SHP77 (cell line): ENCODE measurements around the gene TEX26.
"Not testable (repeated sequence)": the region's sequence is repeated elsewhere in the genome, so short reads cannot be mapped to it uniquely, and the experiment has no call there.

Experiments
- DNase-seq, 2 experiments: peaks; one replicate each; lab custom pipeline; 2025; lab: John Stamatoyannopoulos, UW

Gene TEX26

DNA sequence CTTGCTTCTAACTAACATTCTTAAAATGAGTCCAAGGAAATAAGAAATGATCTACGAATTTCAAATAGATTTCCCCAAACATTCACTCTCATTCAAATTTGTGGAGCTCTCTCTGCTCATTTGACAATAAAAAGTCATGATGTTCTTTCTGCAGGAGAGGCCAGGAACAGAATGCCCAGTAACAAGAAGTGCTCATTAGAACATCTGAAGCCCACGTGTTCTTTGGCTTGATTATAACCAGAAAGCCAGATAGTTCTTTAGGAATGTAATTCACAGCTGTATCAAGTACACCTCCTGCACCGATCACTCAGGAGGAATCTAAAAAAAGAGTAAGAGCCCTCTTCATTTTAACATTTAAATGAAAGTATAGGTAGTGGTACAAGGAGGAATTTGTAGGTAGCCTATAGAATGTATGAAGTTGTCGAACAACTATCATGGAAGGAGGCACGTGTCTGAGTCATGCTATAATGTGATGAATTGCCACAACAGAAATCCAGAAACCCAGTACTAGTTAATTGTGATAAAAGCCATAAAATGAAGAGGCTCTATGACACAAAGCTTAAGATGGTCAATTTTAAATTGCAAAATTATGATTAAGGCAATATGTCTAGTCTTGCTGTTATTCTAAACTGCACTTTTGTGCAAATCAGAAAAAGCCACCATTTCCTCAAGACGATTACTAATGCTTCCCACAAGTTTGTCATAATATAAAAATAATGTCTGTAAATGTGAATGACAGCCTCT lies 13.6 kb upstream of the TEX26 start:
- no peak for DNase-seq

DNA sequence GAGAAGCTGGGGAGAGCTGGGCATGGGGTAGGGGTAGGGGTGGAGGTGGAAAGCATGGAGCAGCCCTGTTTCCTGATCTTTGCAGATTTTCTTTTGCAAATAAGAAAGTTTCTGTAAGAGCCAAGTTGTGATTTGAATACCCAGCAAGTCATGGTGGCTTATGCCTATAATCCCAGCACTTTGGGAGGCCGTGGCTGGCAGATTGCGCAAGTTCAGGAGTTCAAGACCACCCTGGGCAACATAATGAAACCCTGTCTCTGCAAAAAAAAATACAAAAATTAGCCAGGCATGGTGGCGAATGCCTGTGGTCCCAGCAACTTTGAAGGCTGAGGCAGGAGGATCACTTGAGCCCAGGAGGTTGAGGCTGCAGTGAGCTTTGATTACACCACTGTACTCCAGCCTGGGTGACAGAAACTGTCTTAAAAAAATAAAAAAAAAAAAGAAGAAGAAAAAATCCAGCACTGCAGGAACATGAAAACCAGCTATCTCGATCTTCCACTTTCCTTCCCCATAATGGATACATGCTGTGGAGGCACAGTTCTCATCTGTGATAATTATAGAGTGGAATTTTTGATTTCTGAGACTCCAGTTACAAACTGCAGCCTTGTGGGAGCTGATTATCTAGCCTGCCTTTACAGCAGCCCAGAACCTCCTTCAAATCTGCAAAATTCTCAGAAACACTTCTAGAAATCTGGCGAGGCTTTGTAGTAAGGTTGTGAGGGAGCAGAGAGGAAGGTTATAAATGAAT lies 12.1 kb upstream of the TEX26 start:
- no peak for DNase-seq

DNA sequence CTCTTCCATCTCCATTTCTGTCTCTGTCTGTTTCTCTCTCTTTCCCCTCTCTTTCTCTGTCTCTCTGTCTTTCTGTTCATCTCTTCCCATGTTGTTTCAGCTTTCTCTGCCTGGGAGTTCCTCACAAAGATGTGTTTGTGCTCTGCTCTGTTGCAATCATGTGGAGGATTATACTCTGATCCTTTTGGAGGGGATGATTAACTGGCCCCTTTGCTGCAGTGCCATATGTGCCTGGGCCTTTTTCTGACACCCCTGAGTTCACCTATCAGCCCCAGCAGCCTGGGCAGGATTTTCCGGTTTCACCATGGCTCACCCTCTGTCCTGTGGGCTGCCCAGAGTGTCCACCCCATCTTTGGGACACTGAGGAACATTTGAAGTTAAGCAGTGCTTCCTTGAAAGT lies 9.0 kb upstream of the TEX26 start:
- no peak for DNase-seq

DNA sequence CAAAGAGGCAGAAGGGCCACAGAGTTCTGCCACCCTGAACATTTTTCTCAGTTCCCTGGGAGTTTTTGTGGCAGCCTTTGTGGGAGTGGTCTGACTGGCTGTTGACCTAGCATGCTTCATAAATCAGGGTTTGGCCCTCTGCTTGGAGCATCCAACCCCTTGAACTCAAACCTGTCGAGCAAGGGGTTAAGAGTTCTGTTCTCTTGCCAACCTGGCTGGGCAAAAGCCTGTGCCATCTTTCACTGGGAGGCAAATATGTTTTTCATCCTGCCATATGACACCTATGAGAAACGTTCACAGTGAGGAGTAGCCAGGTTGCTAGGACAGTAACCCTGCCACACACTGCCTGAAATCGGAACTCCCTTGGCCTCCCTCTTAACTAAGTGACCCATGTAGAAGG lies 7.7 kb upstream of the TEX26 start:
- no peak for DNase-seq

DNA sequence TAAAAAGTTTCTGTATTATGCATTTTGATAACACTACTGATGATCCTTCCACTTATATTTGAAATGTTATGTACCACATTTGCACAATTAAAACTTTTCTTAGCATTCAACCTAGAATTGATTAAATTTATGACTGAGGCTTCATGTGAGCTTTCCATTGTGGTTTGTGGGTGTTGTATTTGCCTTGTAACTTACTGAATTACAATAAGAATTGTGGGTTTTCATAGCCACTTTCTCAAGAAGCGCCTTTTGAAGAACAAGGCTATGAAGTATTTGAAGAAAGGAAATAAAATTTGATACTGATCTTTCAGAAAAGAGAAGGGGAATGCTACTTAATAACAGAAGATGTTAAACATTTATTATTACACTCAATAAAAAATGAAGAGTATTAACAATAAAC lies 7.0 kb upstream of the TEX26 start:
- no peak for DNase-seq

DNA sequence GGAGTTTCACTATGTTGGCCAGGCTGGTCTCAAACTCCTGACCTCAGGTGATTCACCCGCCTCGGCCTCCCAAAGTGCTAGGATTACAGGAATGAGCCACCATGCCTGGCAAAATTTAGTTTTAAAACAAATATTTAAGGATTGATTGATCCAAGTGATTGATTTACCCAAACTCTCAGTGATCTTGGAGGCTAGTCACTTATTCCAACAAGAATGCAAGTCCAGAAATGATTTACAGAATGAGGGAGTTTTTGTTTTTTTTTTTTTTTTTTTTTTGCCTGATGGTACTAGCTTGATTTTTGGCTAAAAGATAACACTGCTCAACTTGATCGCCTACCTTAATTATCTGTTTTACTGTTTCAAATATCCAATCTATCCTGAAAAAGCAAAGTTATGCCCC lies 5.7 kb upstream of the TEX26 start:
- no peak for DNase-seq

DNA sequence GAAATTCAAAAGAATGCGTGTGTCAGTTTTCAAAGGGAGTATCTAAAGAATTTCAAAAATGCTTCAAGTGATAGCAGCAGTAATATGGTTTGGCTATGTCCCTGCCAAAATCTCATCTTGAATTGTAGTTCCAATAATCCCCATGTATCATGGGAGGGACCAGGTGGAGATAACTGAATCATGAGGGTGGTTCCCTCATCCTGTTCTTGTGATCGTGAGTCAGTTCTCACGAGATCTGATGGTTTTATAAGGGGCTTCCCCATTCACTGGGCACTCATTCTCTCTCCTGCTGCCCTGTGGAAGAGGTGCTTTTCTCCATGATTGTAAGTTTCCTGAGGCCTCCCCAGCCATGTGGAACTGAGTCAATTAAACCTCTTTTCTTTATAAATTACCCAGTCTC lies 5.3 kb upstream of the TEX26 start:
- DNase-seq = not testable (repeated sequence)

DNA sequence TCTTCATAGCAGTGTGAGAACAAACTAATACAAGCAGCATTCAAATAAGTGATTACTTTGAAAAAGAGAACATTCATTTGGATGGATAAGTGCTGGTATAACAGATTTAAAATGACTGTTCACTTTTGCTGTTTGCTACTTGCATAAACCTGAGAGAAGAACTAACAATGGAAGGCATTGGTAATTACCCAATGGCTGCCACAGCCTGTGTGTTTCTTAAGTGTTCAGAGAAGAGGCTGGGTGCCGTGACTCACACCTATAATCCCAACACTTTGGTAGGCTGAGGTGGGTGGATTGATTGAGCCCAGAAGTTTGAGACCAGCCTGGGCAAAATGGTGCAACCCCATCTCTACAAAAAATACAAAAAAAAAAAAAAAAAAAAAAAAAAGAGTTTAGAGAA lies 4.9 kb upstream of the TEX26 start:
- DNase-seq = no peak

DNA sequence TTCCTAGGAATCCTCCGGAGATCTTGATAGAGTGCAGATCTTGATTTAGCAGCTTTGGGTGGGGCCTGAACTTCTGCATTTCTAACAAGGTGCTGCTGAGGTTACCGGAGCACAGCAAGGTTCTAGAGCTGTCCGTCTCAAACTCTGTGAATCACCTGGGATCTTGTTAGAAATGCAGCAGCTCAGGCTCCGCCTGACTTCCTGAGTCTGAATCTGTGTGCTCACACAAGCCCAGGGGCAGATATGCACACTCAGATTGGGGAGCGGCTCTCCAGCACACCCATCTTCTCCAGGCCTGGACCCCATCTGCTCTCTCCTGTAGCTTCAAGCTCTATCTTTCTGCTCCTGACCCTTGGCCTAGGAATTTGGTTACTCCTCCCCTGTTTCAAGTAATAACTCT lies 3.5 kb upstream of the TEX26 start:
- DNase-seq = no peak

DNA sequence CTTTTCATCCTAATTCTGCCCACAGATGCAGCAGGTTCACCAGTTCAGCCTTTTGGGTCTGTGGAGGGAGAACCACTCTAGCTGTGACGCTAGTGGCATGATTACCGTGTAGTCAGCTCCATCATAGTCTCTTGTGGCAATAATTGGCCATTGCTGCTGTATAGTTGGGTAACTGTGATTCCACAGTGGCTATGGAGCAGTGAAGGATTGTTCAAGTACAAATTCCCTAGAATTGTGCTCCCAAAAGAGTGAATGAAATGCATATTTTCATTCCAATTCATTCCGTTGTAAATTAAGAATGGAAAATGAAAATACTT lies 856 bp downstream of the TEX26 start:
- no peak for DNase-seq

DNA sequence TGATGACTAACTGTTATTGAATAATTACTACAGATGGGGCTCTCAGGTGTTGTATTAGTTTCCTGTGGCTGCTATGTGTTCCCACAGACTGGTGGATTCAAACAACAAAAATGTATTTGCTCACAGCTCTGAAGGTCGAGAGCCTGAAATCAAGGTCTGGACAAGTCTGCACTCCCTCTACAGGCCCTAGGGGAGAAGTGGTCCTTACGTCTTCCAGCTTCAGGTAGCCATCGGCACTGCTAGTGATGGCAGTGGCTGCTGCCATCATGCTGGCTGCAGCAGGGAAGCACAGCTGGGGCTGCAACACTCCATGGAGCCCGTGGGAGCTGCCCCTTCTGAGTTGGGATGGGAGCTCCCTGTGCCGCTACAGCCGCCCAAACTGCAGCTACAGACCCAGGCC lies 1.9 kb downstream of the TEX26 start:
- no peak for DNase-seq

DNA sequence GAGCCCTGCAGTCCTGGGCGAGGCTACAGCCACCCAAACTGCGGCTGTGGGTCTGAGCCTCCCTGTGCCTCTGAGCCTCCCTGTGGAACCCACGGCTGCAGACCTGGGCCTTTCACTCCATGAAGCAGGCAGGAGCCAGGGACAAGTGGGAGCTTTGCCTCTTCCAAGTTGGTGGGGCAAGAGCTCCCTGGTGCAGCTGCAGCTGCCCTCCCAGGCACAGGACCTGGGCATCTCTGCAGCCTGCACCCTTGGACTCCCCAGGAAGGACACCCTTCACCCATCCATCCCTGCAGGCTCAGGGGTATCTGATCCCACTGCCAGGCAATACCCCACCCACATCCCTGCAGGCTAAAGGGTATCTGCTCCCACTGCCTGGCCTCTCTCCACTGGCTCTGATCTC lies 2.3 kb downstream of the TEX26 start:
- no peak for DNase-seq

DNA sequence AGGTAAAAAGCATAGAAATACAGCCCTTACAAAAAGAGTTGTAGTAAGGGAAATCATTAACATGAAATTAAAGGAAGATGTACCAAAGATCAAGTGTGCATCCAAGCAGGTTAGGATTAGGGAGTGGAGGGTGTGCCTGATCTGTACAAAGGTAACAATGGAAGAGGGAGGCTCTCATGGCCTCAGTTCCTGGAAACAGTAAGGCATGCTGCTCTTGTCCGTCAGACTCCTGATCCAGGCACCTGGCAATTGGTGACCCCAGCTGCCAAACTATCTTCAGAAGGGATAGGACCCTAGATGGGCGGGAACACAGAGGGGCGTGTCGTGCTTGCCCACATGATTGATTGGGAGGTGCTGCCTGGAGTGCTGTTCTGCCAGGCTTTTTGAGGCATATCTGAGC lies 4.5 kb downstream of the TEX26 start:
- DNase-seq = no peak

DNA sequence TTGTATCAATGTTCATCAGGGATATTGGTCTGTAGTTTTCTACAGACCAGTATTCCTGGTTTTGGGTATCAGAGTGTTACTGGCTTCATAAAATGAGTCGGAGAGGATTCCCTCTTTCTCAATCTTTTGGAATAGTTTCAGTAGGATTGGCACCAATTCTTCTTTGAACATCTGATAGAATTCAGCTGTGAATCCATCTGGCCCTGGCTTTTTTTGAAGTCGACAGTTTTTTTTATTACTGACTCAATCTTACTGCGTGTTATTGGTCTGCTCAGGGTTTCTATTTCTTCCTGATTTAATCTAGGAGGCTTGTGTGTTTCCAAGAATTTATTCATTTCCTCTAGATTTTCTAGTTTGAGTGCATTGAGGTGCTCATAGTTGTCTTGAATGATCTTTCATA lies 11.4 kb downstream of the TEX26 start:
- no peak for DNase-seq

DNA sequence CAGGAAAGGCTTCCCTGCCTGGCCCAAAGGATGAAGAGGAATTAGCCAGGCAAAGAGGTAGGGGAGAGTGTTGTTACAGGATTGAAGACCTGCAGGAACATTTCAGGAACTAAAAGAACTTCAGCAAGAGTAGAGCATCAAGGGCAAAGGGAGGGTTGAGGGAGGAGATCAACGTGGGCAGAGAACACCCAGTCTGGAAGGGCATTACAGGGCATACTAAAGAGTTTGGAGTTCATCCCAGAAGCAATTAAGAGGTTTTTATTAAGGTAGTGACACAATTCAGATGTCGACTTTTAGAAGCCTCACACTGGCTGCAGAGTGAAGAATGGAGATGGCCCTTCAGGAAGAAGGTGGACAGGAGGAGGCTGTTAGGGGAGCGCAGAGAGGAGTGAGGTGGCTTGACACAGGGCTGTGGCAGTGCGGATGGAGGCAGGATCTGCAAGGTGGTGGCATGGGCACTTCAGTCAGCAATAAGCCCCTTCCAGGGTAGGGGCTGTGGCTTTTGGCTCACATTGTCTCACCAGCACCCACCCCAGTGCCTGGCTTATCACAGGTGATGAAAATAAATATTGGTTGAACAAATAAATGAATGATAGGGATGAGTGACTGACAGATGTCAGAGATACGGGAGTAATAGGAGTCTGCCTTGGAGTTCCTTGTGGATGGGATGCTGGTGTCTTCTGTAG lies 24.9 kb downstream of the TEX26 start:
- DNase-seq = no peak

DNA sequence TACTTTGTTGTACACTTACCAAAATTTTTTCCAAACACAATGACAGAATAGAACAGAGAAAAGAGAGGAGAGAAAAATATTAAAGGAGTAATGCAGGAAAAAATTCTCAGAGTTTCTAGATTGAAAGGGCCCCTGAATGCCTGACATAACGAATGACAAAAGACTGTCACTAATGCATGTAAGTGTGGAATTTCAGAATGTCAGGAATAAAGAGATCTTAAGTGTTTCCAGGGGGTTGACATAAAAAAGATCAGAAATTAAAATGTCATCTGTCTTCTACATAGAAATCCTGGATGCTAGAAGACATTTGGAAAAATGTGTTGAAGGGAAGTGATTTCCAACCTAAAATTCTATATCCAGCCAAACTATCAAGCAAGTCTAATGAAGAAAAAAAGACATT lies 27.2 kb downstream of the TEX26 start:
- DNase-seq = no peak

DNA sequence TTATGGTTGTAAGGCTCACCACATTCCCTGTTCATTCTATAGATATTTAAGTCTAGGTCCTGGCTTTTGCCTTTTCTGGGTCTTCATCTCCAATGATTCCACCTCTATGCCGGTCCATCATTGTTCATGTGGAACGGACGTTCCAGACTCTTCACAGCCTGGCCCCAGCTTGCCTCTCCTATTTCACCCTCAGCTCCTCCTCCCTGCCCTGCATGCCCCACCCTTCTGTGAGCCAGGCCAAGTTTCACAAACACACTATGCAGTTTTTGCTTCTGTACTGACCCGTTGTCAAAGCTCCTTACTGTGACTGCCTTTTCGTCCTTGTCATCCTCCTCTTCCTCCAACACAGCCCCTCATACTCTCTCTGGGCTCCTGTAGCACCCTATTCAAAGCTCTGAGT lies 31.3 kb downstream of the TEX26 start:
- no peak for DNase-seq

DNA sequence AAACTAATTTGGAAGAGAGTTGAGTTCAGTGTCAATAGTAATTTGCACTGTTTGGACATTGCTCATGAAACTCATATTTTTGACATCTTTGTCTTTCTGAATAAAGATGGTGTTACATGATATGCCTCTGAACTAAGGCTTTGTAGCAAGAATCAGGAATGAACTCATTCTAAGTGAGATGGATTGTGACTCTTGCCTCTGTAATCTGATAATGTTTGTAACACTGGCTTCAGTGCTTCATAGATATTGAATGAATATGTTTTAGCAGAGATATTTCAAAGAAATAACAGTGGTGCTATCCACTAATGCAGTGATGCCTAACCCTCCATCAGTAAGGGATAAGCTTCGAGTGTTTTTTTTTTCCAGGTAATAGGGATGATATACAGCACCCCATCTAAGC lies 32.9 kb downstream of the TEX26 start:
- no peak for DNase-seq

DNA sequence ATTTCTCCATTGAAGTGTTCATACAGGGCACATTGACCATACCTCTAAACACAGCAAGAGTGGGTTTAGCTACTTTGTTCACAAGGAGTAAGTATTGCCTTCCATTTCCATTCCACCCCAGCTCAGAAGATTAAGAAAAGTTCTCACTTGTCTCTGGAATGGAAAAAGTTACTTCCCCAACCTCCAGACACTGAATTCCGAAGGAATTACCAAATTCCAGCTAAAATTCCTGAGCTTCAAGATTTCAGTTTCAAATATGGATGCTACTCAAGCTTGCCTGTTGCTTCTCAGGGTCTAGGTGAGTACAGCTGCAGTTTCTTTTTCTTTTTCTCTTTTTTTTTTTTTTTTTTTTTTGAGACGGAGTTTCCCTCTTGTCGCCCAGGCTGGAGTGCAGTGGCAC lies 33.6 kb downstream of the TEX26 start:
- no peak for DNase-seq

DNA sequence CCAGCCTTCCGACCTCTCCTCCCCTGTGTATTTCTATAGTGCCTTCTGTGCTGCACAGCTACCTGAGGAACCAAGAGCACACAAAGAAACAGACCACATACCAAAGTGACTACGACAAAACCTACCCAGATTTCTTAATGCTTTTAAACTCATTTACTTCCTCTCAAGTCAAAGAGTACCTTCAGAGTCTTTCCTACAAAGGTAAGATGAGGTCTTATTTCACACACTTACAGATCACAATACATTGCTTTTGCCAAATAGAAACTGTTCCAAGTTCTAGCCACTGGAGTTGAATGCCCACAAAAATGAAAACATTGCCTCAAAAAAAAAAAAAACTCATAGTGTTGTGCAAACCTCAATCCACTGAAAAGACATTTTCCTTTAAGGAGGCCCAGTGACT lies 36.4 kb downstream of the TEX26 start:
- no peak for DNase-seq

DNA sequence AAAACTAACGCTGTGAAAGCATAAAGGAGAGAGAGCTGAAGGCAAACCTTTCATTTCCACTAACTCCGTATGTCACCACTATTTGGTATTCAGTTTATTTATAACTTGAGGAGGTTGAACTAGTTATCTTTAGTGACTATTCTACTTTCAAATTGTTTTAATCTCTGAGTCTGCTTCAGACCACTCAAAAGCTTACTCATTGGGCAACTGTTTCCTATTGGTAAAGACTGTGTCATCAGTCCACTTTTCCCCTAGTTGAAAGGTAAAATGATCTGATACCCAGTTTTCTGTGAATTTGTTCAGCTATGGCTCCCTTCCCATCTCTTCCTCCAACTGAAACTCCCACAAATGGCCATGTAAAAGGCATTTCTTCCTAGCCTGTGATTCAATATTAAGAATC lies 39.1 kb downstream of the TEX26 start:
- no peak for DNase-seq

DNA sequence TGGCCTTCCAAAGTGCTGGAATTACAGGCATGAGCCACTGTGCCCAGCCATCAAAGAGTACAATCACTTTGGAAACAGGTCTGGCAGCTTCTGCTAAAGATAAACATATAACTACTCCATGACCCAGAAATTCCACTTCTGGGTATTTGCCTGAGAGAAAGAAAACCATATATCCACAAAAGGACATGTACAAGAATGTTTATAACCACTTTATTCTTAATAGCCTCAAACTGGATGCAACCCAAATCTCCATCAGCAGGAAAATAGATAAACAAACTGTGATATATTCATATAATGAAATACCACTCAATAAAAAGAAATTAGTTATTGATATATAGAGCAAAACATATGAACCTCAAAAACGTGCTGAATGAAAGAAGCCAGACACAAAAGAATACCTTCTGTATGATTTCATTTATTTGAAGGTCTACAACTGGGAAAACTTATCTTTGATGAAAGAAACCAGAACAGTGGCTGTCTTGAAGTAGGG lies 40.5 kb downstream of the TEX26 start:
- no peak for DNase-seq

DNA sequence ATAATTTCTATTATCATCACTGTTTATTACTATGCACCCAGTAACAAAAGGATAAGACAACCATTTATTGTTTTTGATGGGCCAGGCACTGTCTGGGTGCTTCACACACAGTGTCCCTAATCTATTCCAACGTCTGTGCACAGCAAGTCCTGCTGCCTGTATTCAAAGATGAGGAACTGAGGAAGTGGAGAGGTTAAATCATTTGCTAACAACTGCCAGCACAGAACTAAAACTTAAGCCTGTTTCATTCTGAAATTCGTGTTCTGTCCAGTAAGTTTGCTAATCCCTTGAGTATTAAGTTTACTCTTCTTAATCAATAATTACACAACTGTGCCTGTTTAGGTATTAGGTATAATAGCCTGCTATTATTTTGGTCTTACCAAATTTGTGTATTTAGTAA lies 41.9 kb downstream of the TEX26 start:
- DNase-seq = no peak
